Coronary artery (tissue), 2 donors: Measurements from ENCODE around the gene NHSL1.

ENCODE experiments used
- DNase-seq: peaks from one replicate; pipeline ENCODE4 v3.0.0-alpha.2; 2017; ENCODE audit warnings: low spot score
- H3K27ac ChIP-seq, 2 donors: fragments of 200-600 bp; sonication (generic); one replicate each; pipeline ENCODE4 v1.5.1; 2016 to 2019
- H3K4me3 ChIP-seq: fragments of 200-600 bp; sonication (generic); 2 replicates; pipeline ENCODE4 v1.5.1; 2016; ENCODE audit warnings: mild to moderate bottlenecking, moderate library complexity
- TF ChIP-seq, protein P1 (sequence below): fragments of 200-600 bp; sonication (generic); IDR thresholded peaks from one replicate; pipeline ENCODE4 v1.5.1; 2019; ENCODE audit warnings: antibody characterized with exemption

Gene NHSL1

DNA sequence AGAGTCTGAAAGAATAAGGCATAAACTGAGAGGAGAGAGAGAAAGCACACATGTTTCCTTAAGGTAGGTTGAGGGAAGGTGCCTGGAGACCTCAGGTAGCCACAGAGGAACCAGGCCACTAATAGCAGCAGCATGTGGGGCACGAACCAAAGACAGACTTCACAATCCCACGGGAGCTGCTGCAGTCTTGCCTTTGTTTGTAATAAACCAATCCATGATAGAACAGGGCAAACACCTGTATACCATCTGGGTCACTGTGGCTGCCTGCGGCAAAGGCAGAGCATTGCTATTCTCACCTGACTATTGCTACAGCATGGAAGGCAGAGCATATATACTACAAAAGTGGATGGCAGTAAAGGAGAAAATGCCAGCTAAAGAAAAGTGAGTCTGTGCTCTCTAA is 59.0 kb downstream of the NHSL1 start:
- Histone ChIP-seq H3K27ac (no peak overlapping the region), H3K4me3 (no peak overlapping the region)
- TF ChIP-seq, protein P1, sequence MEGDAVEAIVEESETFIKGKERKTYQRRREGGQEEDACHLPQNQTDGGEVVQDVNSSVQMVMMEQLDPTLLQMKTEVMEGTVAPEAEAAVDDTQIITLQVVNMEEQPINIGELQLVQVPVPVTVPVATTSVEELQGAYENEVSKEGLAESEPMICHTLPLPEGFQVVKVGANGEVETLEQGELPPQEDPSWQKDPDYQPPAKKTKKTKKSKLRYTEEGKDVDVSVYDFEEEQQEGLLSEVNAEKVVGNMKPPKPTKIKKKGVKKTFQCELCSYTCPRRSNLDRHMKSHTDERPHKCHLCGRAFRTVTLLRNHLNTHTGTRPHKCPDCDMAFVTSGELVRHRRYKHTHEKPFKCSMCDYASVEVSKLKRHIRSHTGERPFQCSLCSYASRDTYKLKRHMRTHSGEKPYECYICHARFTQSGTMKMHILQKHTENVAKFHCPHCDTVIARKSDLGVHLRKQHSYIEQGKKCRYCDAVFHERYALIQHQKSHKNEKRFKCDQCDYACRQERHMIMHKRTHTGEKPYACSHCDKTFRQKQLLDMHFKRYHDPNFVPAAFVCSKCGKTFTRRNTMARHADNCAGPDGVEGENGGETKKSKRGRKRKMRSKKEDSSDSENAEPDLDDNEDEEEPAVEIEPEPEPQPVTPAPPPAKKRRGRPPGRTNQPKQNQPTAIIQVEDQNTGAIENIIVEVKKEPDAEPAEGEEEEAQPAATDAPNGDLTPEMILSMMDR: no peak
- no peak for DNase-seq

- Histone ChIP-seq H3K27ac (no peak overlapping the region), H3K4me3 (no peak overlapping the region)
- no peak for DNase-seq
- TF ChIP-seq, protein P1: no peak
Measured at GRCh38 chr6:138439546-138439945, 59.7 kb downstream of the NHSL1 start.

- no peak overlapping the region for H3K27ac ChIP-seq
- TF ChIP-seq, protein P1: no peak
- no peak overlapping the region for H3K4me3 ChIP-seq
- no peak for DNase-seq
Measured at GRCh38 chr6:138434925-138435324, 64.4 kb downstream of the NHSL1 start.

DNA sequence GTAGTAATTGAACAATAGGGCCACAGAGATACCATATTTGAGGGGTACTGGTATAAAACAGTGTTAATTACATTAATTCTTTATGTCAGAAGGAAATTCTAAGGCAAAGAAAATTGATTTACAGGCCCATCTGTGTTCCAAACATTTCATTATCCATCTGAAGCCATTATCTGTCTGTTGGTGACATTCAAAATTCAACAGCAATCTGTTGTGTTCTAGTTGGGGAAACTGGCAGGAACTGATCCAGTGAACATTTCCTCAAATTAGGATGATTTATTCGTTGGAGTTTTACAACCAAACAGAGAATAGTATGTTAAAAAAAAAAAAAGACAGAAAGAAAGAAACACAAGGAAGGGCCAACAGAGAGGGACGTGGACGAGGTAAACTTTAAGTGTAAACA is 65.2 kb downstream of the NHSL1 start:
- DNase-seq: no peak
- Histone ChIP-seq H3K4me3 (no peak overlapping the region), H3K27ac (no peak overlapping the region)
- TF ChIP-seq, protein P1: no peak

DNA sequence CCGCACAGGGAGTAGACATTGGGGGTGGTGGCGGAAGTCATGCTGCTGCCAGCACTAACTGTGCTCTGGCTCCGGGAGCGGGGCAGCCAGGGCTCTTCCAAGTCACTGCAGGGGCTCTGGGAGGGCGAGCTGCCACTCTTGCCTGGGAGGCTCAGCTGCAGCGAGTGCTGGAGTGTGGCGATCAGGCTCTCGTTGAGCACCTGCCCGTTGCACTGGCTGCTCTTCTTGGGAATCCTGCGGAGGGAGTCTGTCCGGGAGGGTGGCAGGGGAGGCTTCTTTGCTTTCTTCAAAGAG is 67.3 kb downstream of the NHSL1 start:
- no peak for DNase-seq
- TF ChIP-seq, protein P1: no peak
- Histone ChIP-seq H3K27ac (no peak overlapping the region), H3K4me3 (no peak overlapping the region)

- TF ChIP-seq, protein P1: no peak
- no peak for DNase-seq
- no peak overlapping the region for H3K27ac ChIP-seq
- H3K4me3 ChIP-seq: no peak overlapping the region
Measured at GRCh38 chr6:138431256-138432062, 67.8 kb downstream of the NHSL1 start.

- TF ChIP-seq, protein P1: no peak
- no peak for DNase-seq
- Histone ChIP-seq H3K27ac (no peak overlapping the region), H3K4me3 (peak overlapping the region; percentile 43)
Measured at GRCh38 chr6:138430361-138431145, 68.7 kb downstream of the NHSL1 start.
